Activated CD8-positive, alpha-beta memory T cell treated with anti-CD3 and anti-CD28 coated beads for 36 hours (primary cell): Measurements from ENCODE around the gene EEF1AKMT3. TPM values are rescaled to one million over a fixed set of nuclear protein-coding genes. Genes with fewer than 3 reads are reported as not detected.

Experiments used
- total RNA-seq, 2 experiments: library from RNA; stranded (reverse); gene quantifications; one replicate each; pipeline ENCODE4 v1.2.3, GENCODE V29; 2021

Gene EEF1AKMT3
- total RNA-seq, 2 experiments from 2014 or later: 4.2 to 5.0 TPM

Other genes with a start within 250 kb of the EEF1AKMT3 start
- gene MBD6, start 249.8 kb upstream of the EEF1AKMT3 start, total RNA-seq: 10 to 100 TPM; 53.3 to 53.4 TPM
- gene DCTN2, start 225.4 kb upstream of the EEF1AKMT3 start, total RNA-seq: 10 to 100 TPM; 84.3 to 88.2 TPM
- 1 to 10 TPM; 1.7 to 2.0 TPM for gene KIF5A, start 222.6 kb upstream of the EEF1AKMT3 start, total RNA-seq
- 10 to 100 TPM; 22.3 to 24.4 TPM for gene PIP4K2C, start 181.4 kb upstream of the EEF1AKMT3 start, total RNA-seq
- gene DTX3, start 167.8 kb upstream of the EEF1AKMT3 start, total RNA-seq: 10 to 100 TPM; 13.3 to 14.5 TPM
- 1 to 10 TPM; 1.6 to 2.3 TPM for gene ARHGEF25, start 161.2 kb upstream of the EEF1AKMT3 start, total RNA-seq
- 1 to 10 TPM; 3.2 TPM for gene B4GALNT1, start 139.4 kb upstream of the EEF1AKMT3 start, total RNA-seq
- 10 to 100 TPM; 77.3 to 83.5 TPM for gene OS9, start 78.5 kb upstream of the EEF1AKMT3 start, total RNA-seq
- gene AGAP2, start 33.9 kb upstream of the EEF1AKMT3 start, total RNA-seq: 10 to 100 TPM; 29.3 to 29.7 TPM
- 10 to 100 TPM in 1 of 2 experiments, 1 to 10 TPM in 1; 8.6 to 10.6 TPM for gene TSPAN31, start 27.6 kb upstream of the EEF1AKMT3 start, total RNA-seq
- 100 to 1,000 TPM; 297 to 307 TPM for gene CDK4, start 20.3 kb upstream of the EEF1AKMT3 start, total RNA-seq
- gene MARCHF9, start 17.5 kb upstream of the EEF1AKMT3 start, total RNA-seq: 10 to 100 TPM; 27.0 to 27.6 TPM
- 10 to 100 TPM; 10.8 to 11.4 TPM for gene CYP27B1, start 5.5 kb upstream of the EEF1AKMT3 start, total RNA-seq
- 10 to 100 TPM; 69.1 to 74.5 TPM for gene METTL1, start 509 bp upstream of the EEF1AKMT3 start, total RNA-seq
- 10 to 100 TPM; 66.0 to 69.8 TPM for gene TSFM, start 10.2 kb downstream of the EEF1AKMT3 start, total RNA-seq
- gene AVIL, start 46.1 kb downstream of the EEF1AKMT3 start, total RNA-seq: under 1 TPM; 0.53 to 0.69 TPM
- gene CTDSP2, start 74.1 kb downstream of the EEF1AKMT3 start, total RNA-seq: 10 to 100 TPM; 66.1 to 68.7 TPM
- 10 to 100 TPM in 1 of 2 experiments, 1 to 10 TPM in 1; 9.7 to 10.9 TPM for gene ATP23, start 169.0 kb downstream of the EEF1AKMT3 start, total RNA-seq